Caco-2 (cell line): ENCODE measurements around the gene PTAR1. TPM values are rescaled to one million over a fixed set of nuclear protein-coding genes. Genes with fewer than 3 reads are reported as not detected.

ENCODE experiments used
- BruUV-seq: library from RNA; stranded (reverse); fragments of 400-500 nt; replicated peaks from 2 replicates; lab custom pipeline; 2021; lab: Mats Ljungman, UMichigan
- CTCF ChIA-PET: fragments of 300-600 bp; sonication (Branson Sonifier 250); formaldehyde crosslinking; loops from one replicate; lab custom pipeline; 2022; ENCODE audit warnings: antibody characterized with exemption; lab: Charles Lee
- POLR2A ChIA-PET: fragments of 300-600 bp; sonication (Branson Sonifier 250); formaldehyde crosslinking; loops from one replicate; lab custom pipeline; 2022; ENCODE audit warnings: antibody characterized with exemption; lab: Charles Lee
- DNase-seq, 2 experiments: peaks; one replicate each; pipeline versions ENCODE4 v3.0.0 to v3.0.0-alpha.2; 2020 to 2022
- H3K27me3 ChIP-seq: replicated peaks from 2 replicates; pipeline ENCODE4 v1.6.0; 2011; ENCODE audit warnings: low read length; ENCODE audit not compliant: control insufficient read depth, insufficient read depth
- H3K36me3 ChIP-seq: 2 replicates; pipeline ENCODE4 v1.5.1; 2011; ENCODE audit warnings: low read length; ENCODE audit not compliant: control insufficient read depth, insufficient read depth
- H3K4me1 ChIP-seq: fragments of 250-450 bp; sonication (Bioruptor Pico); 2 replicates; pipeline ENCODE4 v1.5.1; 2020; ENCODE audit warnings: mild to moderate bottlenecking
- H3K4me3 ChIP-seq: 2 replicates; pipeline ENCODE4 v1.5.1; 2011; ENCODE audit warnings: low read depth, mild to moderate bottlenecking, control low read depth, low read length
- H3K9me3 ChIP-seq: fragments of 250-450 bp; sonication (Bioruptor Pico); 2 replicates; pipeline ENCODE4 v1.5.1; 2020; ENCODE audit warnings: mild to moderate bottlenecking, moderate library complexity
- H3K27ac Mint-ChIP-seq: one replicate; pipeline ENCODE4 v1.8.0; 2022; ENCODE audit warnings: mixed read lengths; ENCODE audit not compliant: unreplicated experiment
- H3K27me3 Mint-ChIP-seq: one replicate; pipeline ENCODE4 v1.8.0; 2022; ENCODE audit warnings: mixed read lengths; ENCODE audit not compliant: insufficient read depth, unreplicated experiment
- H3K36me3 Mint-ChIP-seq: one replicate; pipeline ENCODE4 v1.8.0; 2022; ENCODE audit warnings: mild to moderate bottlenecking, mixed read lengths; ENCODE audit not compliant: insufficient read depth, unreplicated experiment
- H3K4me1 Mint-ChIP-seq: one replicate; pipeline ENCODE4 v1.8.0; 2022; ENCODE audit warnings: low read depth, mixed read lengths; ENCODE audit not compliant: unreplicated experiment
- H3K4me3 Mint-ChIP-seq: one replicate; pipeline ENCODE4 v1.8.0; 2022; ENCODE audit warnings: mild to moderate bottlenecking, moderate library complexity, mixed read lengths; ENCODE audit not compliant: unreplicated experiment
- H3K9me3 Mint-ChIP-seq: one replicate; pipeline ENCODE4 v1.8.0; 2022; ENCODE audit warnings: mixed read lengths; ENCODE audit not compliant: unreplicated experiment
- CTCF ChIP-seq, 2 experiments: fragments of 200-600 bp in 1 of 2; IDR thresholded peaks; 1 replicate in 1 of 2; 2 replicates in 1 of 2; pipeline versions ENCODE4 v1.5.1 to v1.8.0; 2011 to 2022; ENCODE audit warnings: antibody characterized with exemption in 1 of 2, control low read depth in 1 of 2, inconsistent platforms in 1 of 2, low read depth in 1 of 2, low read length in 1 of 2, mild to moderate bottlenecking in 1 of 2, moderate library complexity in 1 of 2; ENCODE audit not compliant: insufficient read depth in 1 of 2, severe bottlenecking in 1 of 2, unreplicated experiment in 1 of 2
- intact Hi-C: fragments of 100-400 bp; cut with micrococcal nuclease; formaldehyde crosslinking; loops from one replicate; pipeline ENCODE4 v1.10.0; 2022; ENCODE audit not compliant: unreplicated experiment
- total RNA-seq: library from RNA; stranded (reverse); gene quantifications from 2 replicates; pipeline ENCODE4 v1.2.3, GENCODE V29; 2022

Gene PTAR1
- total RNA-seq, 1 experiment from 2014 or later = 16.5 TPM

GRCh38 chr9:69697475-69697874 is 62.3 kb downstream of the PTAR1 start:
- Mint-ChIP-seq H3K36me3 (no peaks in the 10 kb centered on the region), H3K27me3 (no peaks in the 10 kb centered on the region), H3K9me3 (no peaks in the 10 kb centered on the region), H3K4me3 (no peak overlapping the region), H3K4me1 (no peaks in the 10 kb centered on the region), H3K27ac (no peak overlapping the region)
- TF ChIP-seq CTCF (IDR thresholded peaks at IDR 0.05; ENCODE audit: insufficient read depth in 1 of 2, low read depth in 1 of 2, low read length in 1 of 2, severe bottlenecking in 1 of 2, unreplicated experiment in 1 of 2) = no peak
- Histone ChIP-seq H3K9me3 (no peaks in the 10 kb centered on the region), H3K27me3 (no peaks in the 10 kb centered on the region), H3K4me1 (no peaks in the 10 kb centered on the region), H3K36me3 (no peaks in the 10 kb centered on the region), H3K4me3 (no peak overlapping the region)
- ChIA-PET POLR2A (no interaction called here), CTCF (no interaction called here)
- DNase-seq = no peak
- no TSS peak for BruUV-seq
- intact Hi-C loops = no loop called here

- DNase-seq = no peak
- Mint-ChIP-seq H3K4me1 (no peaks in the 10 kb centered on the region), H3K27me3 (no peaks in the 10 kb centered on the region), H3K27ac (no peak overlapping the region), H3K4me3 (no peak overlapping the region), H3K36me3 (no peaks in the 10 kb centered on the region), H3K9me3 (no peaks in the 10 kb centered on the region)
- TF ChIP-seq CTCF (IDR thresholded peaks at IDR 0.05; ENCODE audit: insufficient read depth in 1 of 2, low read depth in 1 of 2, low read length in 1 of 2, severe bottlenecking in 1 of 2, unreplicated experiment in 1 of 2) = no peak
- BruUV-seq = no TSS peak
- Histone ChIP-seq H3K9me3 (no peaks in the 10 kb centered on the region), H3K27me3 (no peaks in the 10 kb centered on the region), H3K4me1 (no peaks in the 10 kb centered on the region), H3K4me3 (no peak overlapping the region), H3K36me3 (no peaks in the 10 kb centered on the region)
- ChIA-PET POLR2A (no interaction called here), CTCF (no interaction called here)
- intact Hi-C loops = no loop called here
These were observed 63.0 kb downstream of the PTAR1 start for GRCh38 chr9:69696802-69697201.

GRCh38 chr9:69689991-69690538 is 69.7 kb downstream of the PTAR1 start:
- CTCF ChIA-PET = no interaction called here
- Histone ChIP-seq H3K4me3 (no peak overlapping the region), H3K9me3 (no peaks in the 10 kb centered on the region), H3K27me3 (no peaks in the 10 kb centered on the region), H3K4me1 (no peaks in the 10 kb centered on the region), H3K36me3 (no peaks in the 10 kb centered on the region)
- Mint-ChIP-seq H3K36me3 (no peaks in the 10 kb centered on the region), H3K27ac (no peak overlapping the region), H3K4me1 (no peaks in the 10 kb centered on the region), H3K4me3 (no peak overlapping the region), H3K27me3 (no peaks in the 10 kb centered on the region), H3K9me3 (no peaks in the 10 kb centered on the region)
- TF ChIP-seq CTCF (IDR thresholded peaks at IDR 0.05; ENCODE audit: insufficient read depth in 1 of 2, low read depth in 1 of 2, low read length in 1 of 2, severe bottlenecking in 1 of 2, unreplicated experiment in 1 of 2) = no peak
- no peak for DNase-seq
- intact Hi-C loops = no loop called here
- no TSS peak for BruUV-seq
- POLR2A ChIA-PET = interaction anchor here (0.5 kb wide), 1 partner anchor 243 kb away, joined by 3 read pairs; no protein-coding TSS in a partner anchor
